Muscle of leg (tissue), 11 donors: ENCODE measurements around the gene GRIA3. TPM values are rescaled to one million over a fixed set of nuclear protein-coding genes. Genes with fewer than 3 reads are reported as not detected.
"Not testable (repeated sequence)": the region's sequence is repeated elsewhere in the genome, so short reads cannot be mapped to it uniquely, and the experiment has no call there.

Experiments used
- DNase-seq: peaks from one replicate; pipeline ENCODE4 v3.0.0; 2013
- H3K27ac ChIP-seq: one replicate; pipeline ENCODE4 v1.5.1; 2013; ENCODE audit warnings: mild to moderate bottlenecking, low read length, control low read depth
- H3K27me3 ChIP-seq: one replicate; pipeline ENCODE4 v1.6.1; 2013; ENCODE audit warnings: low read length; ENCODE audit not compliant: control insufficient read depth, insufficient read depth
- H3K36me3 ChIP-seq: one replicate; pipeline ENCODE4 v1.6.1; 2013; ENCODE audit warnings: low read length; ENCODE audit not compliant: control insufficient read depth, insufficient read depth
- H3K4me1 ChIP-seq: one replicate; pipeline ENCODE4 v1.6.1; 2013; ENCODE audit warnings: low read length; ENCODE audit not compliant: control insufficient read depth, insufficient read depth
- H3K4me3 ChIP-seq: one replicate; pipeline ENCODE4 v1.5.1; 2013; ENCODE audit warnings: low read length, control low read depth
- H3K9me3 ChIP-seq: replicated peaks from 2 replicates; pipeline ENCODE4 v1.6.1; 2013; ENCODE audit warnings: low read depth, low read length; ENCODE audit not compliant: control insufficient read depth
- WGBS: methylation state at CpG from one replicate; pipeline ENCODE4 v1.1.5; 2013; ENCODE audit warnings: missing lambda C conversion rate; ENCODE audit not compliant: insufficient coverage; 5-methylcytosine and 5-hydroxymethylcytosine counted together
- polyA plus RNA-seq, 8 donors: library from polyadenylated mRNA; unstranded; fragments of 120-200 nt; gene quantifications; one replicate each; pipeline versions ENCODE4 v1.2.1 to v1.2.3, GENCODE V29; 2013; ENCODE audit warnings: inconsistent platforms in 1 of 8, low replicate concordance in 1 of 8; ENCODE audit not compliant: insufficient read length in 8 of 8, insufficient read depth in 1 of 8
- total RNA-seq: library from RNA; stranded (reverse); fragments of 120-200 nt; gene quantifications from one replicate; pipeline ENCODE4 v1.2.4, GENCODE V29; 2013

GRIA3 gene
- total and polyA plus RNA-seq, 9 donors = 1.3 to 4.2 (median 2.2) TPM

DNA sequence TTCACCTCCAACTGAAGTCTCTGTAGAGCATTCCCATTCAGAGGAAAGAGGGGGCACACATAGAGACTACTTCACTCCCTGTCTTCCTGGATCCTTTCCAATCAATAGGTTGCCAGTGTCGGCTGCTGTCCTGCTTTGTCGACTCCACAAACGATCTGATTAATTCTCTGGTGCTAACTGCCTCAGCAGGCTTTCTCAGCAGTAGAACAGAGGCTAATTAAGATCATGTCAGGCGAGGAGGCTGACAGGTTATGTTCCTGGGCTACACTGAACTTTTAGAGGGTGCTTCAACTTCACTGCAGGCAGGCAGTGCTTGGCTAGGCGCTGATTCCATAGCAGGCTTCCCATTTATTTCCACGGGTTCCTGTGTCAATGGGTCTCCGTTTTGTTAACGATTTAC lies 79.2 kb downstream of the GRIA3 start:
- H3K4me3 ChIP-seq = no peak overlapping the region
- no peak overlapping the region for H3K27ac ChIP-seq
- no peak for DNase-seq
- H3K9me3 ChIP-seq = no peaks in the 10 kb centered on the region
- no peaks in the 10 kb centered on the region for H3K4me1 ChIP-seq
- H3K36me3 ChIP-seq = no peaks in the 10 kb centered on the region
- 31% methylated on average over 3 of the region's 8 CpGs for WGBS
- H3K27me3 ChIP-seq = no peaks in the 10 kb centered on the region

DNA sequence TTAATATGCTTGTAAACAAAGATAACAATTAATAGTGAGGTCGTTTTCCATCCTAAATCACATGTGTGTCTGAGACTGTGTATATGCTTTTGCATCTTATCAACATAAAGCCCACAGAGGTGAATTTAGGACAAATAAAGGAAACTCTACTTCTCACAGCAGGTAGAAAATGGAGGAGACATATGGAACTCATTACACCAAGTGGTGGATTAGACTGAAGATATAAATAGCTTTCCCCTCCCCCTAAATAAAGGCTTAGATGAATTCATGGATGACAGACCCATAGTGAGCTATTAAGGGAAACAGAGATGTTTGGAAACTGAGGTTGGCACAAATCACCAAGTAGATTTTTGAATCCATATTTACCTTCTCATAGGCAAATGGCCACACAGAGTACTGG lies 79.7 kb downstream of the GRIA3 start:
- Histone ChIP-seq H3K9me3 (no peaks in the 10 kb centered on the region), H3K4me3 (no peak overlapping the region), H3K4me1 (no peaks in the 10 kb centered on the region), H3K36me3 (no peaks in the 10 kb centered on the region), H3K27ac (no peak overlapping the region), H3K27me3 (no peaks in the 10 kb centered on the region)
- no peak for DNase-seq
- no CpG with 5 or more reads among the region's 1 CpG for WGBS

DNA sequence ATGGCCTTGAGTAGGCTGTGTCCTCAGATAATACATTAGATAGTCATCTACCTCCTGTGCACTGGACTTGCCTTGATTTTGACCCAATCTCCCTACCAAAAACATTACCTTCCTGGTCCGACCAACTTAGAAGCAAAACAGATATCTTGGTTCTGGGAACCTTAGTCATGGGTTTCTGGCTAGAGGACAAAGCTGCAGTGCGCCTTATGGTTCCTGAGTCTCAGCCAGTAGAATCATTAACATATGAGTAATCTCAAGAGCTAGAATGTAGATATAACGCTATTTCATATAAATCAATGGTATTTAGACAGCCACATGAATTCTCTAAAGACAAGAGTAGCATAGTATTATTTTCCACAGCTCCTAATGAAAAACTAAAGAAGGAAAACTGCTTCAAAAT lies 83.1 kb downstream of the GRIA3 start:
- no peak overlapping the region for H3K27ac ChIP-seq
- WGBS = 20% methylated on average over 1 of the region's 3 CpGs
- H3K4me1 ChIP-seq = no peaks in the 10 kb centered on the region
- no peak overlapping the region for H3K4me3 ChIP-seq
- H3K36me3 ChIP-seq = no peaks in the 10 kb centered on the region
- DNase-seq = no peak
- no peaks in the 10 kb centered on the region for H3K9me3 ChIP-seq
- H3K27me3 ChIP-seq = peaks cover 2% of the 10 kb centered on the region

DNA sequence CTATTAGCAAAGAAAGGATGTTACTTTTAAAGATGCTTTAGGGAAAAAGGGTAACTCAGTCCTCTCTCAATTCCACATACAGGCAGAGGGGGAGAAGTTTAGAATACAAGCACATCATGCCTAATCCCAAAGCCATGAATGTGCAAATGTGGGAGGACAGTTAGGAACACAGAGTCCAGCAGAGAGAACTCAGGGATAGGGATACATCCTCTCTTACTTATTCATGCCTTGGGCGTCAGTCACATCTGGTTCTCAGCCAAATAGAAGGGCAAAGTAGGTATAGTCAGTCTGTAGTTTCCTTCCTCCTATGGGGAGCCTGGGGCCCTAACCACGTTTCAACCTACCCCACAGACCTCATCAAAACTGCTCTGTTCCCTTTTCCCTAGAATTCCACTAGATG lies 87.8 kb downstream of the GRIA3 start:
- no peak overlapping the region for H3K4me3 ChIP-seq
- WGBS = no CpG with 5 or more reads among the region's 2 CpGs
- no peaks in the 10 kb centered on the region for H3K9me3 ChIP-seq
- no peaks in the 10 kb centered on the region for H3K36me3 ChIP-seq
- H3K4me1 ChIP-seq = no peaks in the 10 kb centered on the region
- peaks cover 2% of the 10 kb centered on the region for H3K27me3 ChIP-seq
- no peak for DNase-seq
- no peak overlapping the region for H3K27ac ChIP-seq

DNA sequence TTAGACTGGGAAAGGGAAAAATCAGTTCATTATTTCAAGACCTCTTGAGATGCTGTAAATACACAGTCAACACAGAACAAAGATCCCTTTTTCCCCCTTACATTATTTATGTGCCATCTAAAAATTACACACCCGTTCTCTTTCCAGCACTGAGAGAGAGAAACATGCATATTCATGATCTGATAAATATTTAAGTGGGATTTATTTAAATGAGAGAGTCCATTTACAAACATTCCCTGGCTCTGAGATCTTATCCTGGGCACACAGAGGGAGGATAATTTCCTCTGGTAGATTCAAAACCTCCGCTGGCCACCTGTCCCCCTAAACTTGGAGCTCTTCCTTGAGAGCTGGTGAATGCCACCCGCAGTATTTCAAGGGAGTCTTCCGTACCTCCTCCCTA lies 88.6 kb downstream of the GRIA3 start:
- DNase-seq = no peak
- WGBS = 75% methylated on average over 3 of the region's 4 CpGs
- Histone ChIP-seq H3K27me3 (peaks cover 2% of the 10 kb centered on the region), H3K4me3 (no peak overlapping the region), H3K4me1 (no peaks in the 10 kb centered on the region), H3K36me3 (no peaks in the 10 kb centered on the region), H3K9me3 (no peaks in the 10 kb centered on the region), H3K27ac (no peak overlapping the region)

DNA sequence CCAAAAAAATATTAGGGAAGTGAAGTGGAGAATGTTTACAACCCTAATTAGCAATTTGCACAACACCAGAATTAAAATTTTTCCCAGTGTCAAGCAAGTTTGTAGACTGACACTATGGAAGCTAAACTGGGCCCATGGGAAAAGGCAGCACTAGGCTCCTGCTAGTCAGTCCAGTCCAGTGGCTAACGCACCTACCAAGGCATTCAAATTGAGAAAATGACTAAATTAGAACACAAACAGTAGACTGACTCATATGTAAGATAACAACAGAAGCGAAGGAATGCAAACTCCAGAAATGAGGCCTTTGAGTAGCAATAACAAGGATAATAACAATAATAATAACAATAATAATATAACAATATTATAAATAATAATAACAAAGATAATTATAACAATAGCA lies 90.7 kb downstream of the GRIA3 start:
- H3K27ac ChIP-seq = no peak overlapping the region
- WGBS = no CpG with 5 or more reads among the region's 2 CpGs

DNA sequence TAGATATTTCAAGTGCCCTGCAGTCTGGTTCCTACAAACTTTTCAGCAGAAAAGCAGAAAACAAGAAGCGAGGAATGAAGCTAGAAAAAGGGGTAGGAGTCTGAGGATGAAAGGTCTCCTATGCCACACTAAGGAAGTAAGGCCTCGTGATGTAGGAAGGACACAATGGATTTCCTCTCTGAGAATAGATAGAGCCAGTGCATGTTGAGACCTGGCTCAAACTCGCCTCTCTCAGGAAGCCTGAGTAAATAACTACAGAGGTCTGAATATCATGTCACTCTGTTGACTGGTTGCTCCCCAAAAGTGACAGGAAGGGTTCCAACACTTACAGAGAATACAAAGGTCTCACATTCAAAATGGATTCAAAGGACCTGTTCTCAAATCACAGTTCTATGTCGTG lies 93.3 kb downstream of the GRIA3 start:
- no peak overlapping the region for H3K4me3 ChIP-seq

More for the DNA sequence above, 90.7 kb downstream of the GRIA3 start:
- DNase-seq = no peak
- no peaks in the 10 kb centered on the region for H3K27me3 ChIP-seq
- no peaks in the 10 kb centered on the region for H3K36me3 ChIP-seq
- no peaks in the 10 kb centered on the region for H3K4me1 ChIP-seq
- no peaks in the 10 kb centered on the region for H3K9me3 ChIP-seq
- no peak overlapping the region for H3K4me3 ChIP-seq

DNA sequence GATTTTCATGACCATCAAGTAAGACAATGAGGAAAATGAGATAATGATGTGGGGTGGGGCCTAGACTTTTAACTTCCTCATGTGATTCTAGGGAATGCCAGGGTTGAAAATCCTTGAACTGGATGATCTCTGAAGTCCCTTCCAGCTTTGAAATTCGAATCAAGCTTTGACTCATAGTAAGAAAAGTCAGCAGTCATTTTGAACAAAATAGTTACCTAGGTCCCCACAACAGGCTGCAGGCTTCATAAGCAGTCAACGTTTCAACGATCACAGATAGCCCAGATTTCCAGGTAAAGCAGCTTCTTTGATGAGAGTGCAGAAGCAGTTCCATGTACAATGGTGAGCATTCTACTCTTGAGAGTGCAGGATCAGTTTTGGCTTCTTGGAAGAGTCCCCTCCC lies 93.7 kb downstream of the GRIA3 start:
- 50% methylated on average over 1 of the region's 3 CpGs for WGBS
- Histone ChIP-seq H3K4me3 (no peak overlapping the region), H3K27me3 (no peaks in the 10 kb centered on the region), H3K4me1 (no peaks in the 10 kb centered on the region), H3K36me3 (no peaks in the 10 kb centered on the region), H3K9me3 (no peaks in the 10 kb centered on the region), H3K27ac (no peak overlapping the region)
- no peak for DNase-seq

More for the DNA sequence above, 93.3 kb downstream of the GRIA3 start:
- H3K36me3 ChIP-seq = no peaks in the 10 kb centered on the region
- 50% methylated on average over 3 of the region's 4 CpGs for WGBS
- no peaks in the 10 kb centered on the region for H3K9me3 ChIP-seq
- H3K27me3 ChIP-seq = no peaks in the 10 kb centered on the region
- DNase-seq = no peak
- no peaks in the 10 kb centered on the region for H3K4me1 ChIP-seq
- H3K27ac ChIP-seq = no peak overlapping the region

DNA sequence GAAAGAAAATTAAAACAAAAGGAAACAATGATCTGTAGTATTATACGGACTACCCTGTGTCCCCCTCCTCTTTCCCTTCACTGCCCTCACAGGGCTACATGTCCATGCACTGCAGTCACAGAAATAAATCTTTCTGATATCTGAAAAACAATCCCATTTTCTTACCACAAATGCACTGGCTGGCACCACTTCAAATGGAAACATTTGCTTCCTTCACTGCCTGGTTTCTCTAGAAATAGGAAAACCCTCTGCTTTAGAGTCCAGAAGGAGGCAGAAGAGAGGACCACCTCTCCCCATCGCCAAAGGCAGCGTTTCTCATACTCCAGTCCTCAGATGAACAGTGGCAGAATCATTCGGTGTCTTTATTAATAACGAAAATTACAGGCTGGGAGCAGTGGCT lies 98.2 kb downstream of the GRIA3 start:
- H3K9me3 ChIP-seq = no peaks in the 10 kb centered on the region
- H3K27ac ChIP-seq = no peak overlapping the region
- 68% methylated on average over 3 of the region's 5 CpGs for WGBS
- no peak overlapping the region for H3K4me3 ChIP-seq
- no peak for DNase-seq
- no peaks in the 10 kb centered on the region for H3K27me3 ChIP-seq
- H3K4me1 ChIP-seq = no peaks in the 10 kb centered on the region
- H3K36me3 ChIP-seq = no peaks in the 10 kb centered on the region

DNA sequence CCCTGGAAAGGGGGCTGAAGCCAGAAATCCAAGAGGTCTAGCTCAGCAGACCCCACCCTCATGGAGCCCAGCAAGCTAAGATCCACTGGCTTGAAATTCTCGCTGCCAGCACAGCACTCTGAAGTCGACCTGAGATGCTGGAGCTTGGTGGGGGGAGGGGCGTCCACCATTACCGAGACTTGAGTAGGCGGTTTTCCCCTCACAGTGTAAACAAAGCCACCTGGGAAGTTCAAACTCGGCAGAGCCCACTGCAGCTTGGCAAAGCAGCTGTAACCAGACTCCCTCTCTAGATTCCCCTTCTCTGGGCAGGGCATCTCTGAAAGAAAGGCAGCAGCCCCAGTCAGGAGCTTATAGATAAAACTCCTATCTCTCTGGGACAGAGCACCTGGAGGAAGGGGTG lies 99.3 kb downstream of the GRIA3 start:
- H3K27ac ChIP-seq, H3K4me1 ChIP-seq, H3K9me3 ChIP-seq, H3K27me3 ChIP-seq, H3K36me3 ChIP-seq, H3K4me3 ChIP-seq, DNase-seq: not testable (repeated sequence)
- no CpG with 5 or more reads among the region's 6 CpGs for WGBS

DNA sequence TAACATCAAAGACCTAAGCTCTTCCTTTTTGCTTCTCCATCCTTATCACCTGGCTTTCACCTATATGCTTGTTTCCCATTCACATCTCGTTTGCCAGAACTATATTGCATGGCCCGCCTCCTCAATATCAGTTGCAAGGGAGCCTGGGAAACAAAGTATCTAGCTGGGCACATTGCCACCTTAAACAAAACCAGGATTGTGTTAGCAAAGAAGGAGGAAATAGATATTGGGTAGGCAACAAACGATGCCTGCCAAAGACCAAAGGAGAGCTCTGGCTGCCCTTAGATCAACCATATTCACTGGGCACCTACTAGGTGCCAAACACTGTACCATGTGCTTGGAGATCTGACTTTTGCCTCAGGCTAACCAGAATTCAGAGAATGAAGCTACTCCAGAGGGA lies 107.5 kb downstream of the GRIA3 start:
- no CpG with 5 or more reads among the region's 3 CpGs for WGBS
- Histone ChIP-seq H3K27ac (no peak overlapping the region), H3K9me3 (no peaks in the 10 kb centered on the region), H3K27me3 (no peaks in the 10 kb centered on the region), H3K4me3 (no peak overlapping the region), H3K4me1 (no peaks in the 10 kb centered on the region), H3K36me3 (no peaks in the 10 kb centered on the region)
- DNase-seq = no peak
